Mesendoderm (in vitro differentiated cells): ENCODE results near the gene TBX19.

Source experiments
- DNase-seq: peaks from one replicate; pipeline ENCODE4 v3.0.0; 2013
- H2AK5ac ChIP-seq: 2 replicates; pipeline ENCODE4 v1.6.1; 2013; ENCODE audit warnings: low read length, inconsistent platforms
- H2BK120ac ChIP-seq: 2 replicates; pipeline ENCODE4 v1.6.1; 2013; ENCODE audit warnings: low read depth, mild to moderate bottlenecking, low read length, moderate library complexity, mixed read lengths
- H2BK15ac ChIP-seq: replicated peaks from 2 replicates; pipeline ENCODE4 v1.6.1; 2013; ENCODE audit warnings: low read depth, mild to moderate bottlenecking, moderate library complexity
- H2BK5ac ChIP-seq: 2 replicates; pipeline ENCODE4 v1.6.1; 2013; ENCODE audit warnings: low read length, inconsistent platforms
- H3K18ac ChIP-seq: 2 replicates; pipeline ENCODE4 v1.6.1; 2013; ENCODE audit warnings: mild to moderate bottlenecking, low read length, mixed read lengths
- H3K23ac ChIP-seq: one replicate; pipeline ENCODE4 v1.6.1; 2013; ENCODE audit warnings: low read length
- H3K27ac ChIP-seq: 2 replicates; pipeline ENCODE4 v1.5.1; 2013; ENCODE audit warnings: low read depth, mild to moderate bottlenecking, inconsistent platforms, low read length, moderate library complexity
- H3K27me3 ChIP-seq: 2 replicates; pipeline ENCODE4 v1.6.1; 2013; ENCODE audit warnings: low read length, control low read depth, mild to moderate bottlenecking, inconsistent platforms; ENCODE audit not compliant: insufficient read depth, poor library complexity
- H3K36me3 ChIP-seq: 2 replicates; pipeline ENCODE4 v1.6.1; 2013; ENCODE audit warnings: low read length, inconsistent platforms; ENCODE audit not compliant: control insufficient read depth, insufficient read depth
- H3K4ac ChIP-seq: one replicate; pipeline ENCODE4 v1.6.1; 2013; ENCODE audit warnings: low read depth, mild to moderate bottlenecking, low read length, moderate library complexity
- H3K4me1 ChIP-seq: 2 replicates; pipeline ENCODE4 v1.6.1; 2013; ENCODE audit warnings: low read depth, low read length, inconsistent platforms; ENCODE audit not compliant: control insufficient read depth
- H3K4me2 ChIP-seq: 2 replicates; pipeline ENCODE4 v1.6.1; 2013; ENCODE audit warnings: low read length
- H3K4me3 ChIP-seq: 2 replicates; pipeline ENCODE4 v1.5.1; 2013; ENCODE audit warnings: mild to moderate bottlenecking, low read length
- H3K56ac ChIP-seq: one replicate; pipeline ENCODE4 v1.6.1; 2013; ENCODE audit warnings: low read length
- H3K79me1 ChIP-seq: 2 replicates; pipeline ENCODE4 v1.6.1; 2013; ENCODE audit warnings: low read length, inconsistent platforms
- H3K79me2 ChIP-seq: 2 replicates; pipeline ENCODE4 v1.6.1; 2013; ENCODE audit warnings: mild to moderate bottlenecking, low read length; ENCODE audit not compliant: control insufficient read depth, insufficient read depth
- H3K9ac ChIP-seq: 2 replicates; pipeline ENCODE4 v1.6.1; 2013; ENCODE audit warnings: low read length, inconsistent platforms
- H4K5ac ChIP-seq: one replicate; pipeline ENCODE4 v1.6.1; 2013; ENCODE audit warnings: low read length
- H4K8ac ChIP-seq: one replicate; pipeline ENCODE4 v1.6.1; 2013; ENCODE audit warnings: low read depth, mild to moderate bottlenecking, control low read depth, low read length, moderate library complexity
- WGBS: extraction: QIAGEN DNeasy Blood & Tissue Kit; methylation state at CpG from one replicate; pipeline ENCODE4 v1.1.7; 2013; ENCODE audit warnings: low lambda C conversion rate, missing lambda C conversion rate; ENCODE audit not compliant: insufficient coverage; ENCODE audit errors: extremely low coverage; 5-methylcytosine and 5-hydroxymethylcytosine counted together

The TBX19 gene

DNA sequence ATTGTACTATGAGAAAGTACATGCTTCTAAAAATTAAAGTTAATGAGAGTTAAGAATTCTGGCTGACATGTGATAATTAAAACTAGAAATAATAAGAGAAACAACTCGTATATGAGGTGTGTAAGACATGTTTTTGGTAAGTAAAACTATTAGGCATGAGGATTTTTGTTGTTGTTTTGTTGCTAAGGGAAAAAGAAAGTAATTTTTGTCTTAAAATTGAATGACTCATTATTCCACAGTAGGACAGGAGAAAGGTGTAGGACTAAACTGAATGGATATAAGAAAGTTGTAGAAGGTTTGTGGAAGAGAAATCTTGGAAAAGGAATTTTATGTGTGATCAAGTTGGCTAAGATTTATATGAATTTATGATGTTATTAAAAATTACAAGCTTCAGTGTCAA, 54.8 kb downstream of the TBX19 start:
- DNase-seq: no peak
- H3K4me2 ChIP-seq: no peak overlapping the region
- no peaks in the 10 kb centered on the region for H3K79me2 ChIP-seq
- no peak overlapping the region for H4K5ac ChIP-seq
- no peak overlapping the region for H2BK15ac ChIP-seq
- H3K4ac ChIP-seq: no peak overlapping the region
- H4K8ac ChIP-seq: no peak overlapping the region
- H3K18ac ChIP-seq: no peak overlapping the region
- no peak overlapping the region for H3K23ac ChIP-seq
- H2BK120ac ChIP-seq: no peak overlapping the region
- no peak overlapping the region for H2AK5ac ChIP-seq
- no peaks in the 10 kb centered on the region for H3K27me3 ChIP-seq
- H3K56ac ChIP-seq: no peak overlapping the region
- no peak overlapping the region for H3K4me3 ChIP-seq
- H3K79me1 ChIP-seq: no peaks in the 10 kb centered on the region
- no peak overlapping the region for H3K9ac ChIP-seq
- H2BK5ac ChIP-seq: no peak overlapping the region
- H3K4me1 ChIP-seq: no peaks in the 10 kb centered on the region
- no peaks in the 10 kb centered on the region for H3K36me3 ChIP-seq
- no CpG with 5 or more reads among the region's 1 CpG for WGBS
- H3K27ac ChIP-seq: no peak overlapping the region

DNA sequence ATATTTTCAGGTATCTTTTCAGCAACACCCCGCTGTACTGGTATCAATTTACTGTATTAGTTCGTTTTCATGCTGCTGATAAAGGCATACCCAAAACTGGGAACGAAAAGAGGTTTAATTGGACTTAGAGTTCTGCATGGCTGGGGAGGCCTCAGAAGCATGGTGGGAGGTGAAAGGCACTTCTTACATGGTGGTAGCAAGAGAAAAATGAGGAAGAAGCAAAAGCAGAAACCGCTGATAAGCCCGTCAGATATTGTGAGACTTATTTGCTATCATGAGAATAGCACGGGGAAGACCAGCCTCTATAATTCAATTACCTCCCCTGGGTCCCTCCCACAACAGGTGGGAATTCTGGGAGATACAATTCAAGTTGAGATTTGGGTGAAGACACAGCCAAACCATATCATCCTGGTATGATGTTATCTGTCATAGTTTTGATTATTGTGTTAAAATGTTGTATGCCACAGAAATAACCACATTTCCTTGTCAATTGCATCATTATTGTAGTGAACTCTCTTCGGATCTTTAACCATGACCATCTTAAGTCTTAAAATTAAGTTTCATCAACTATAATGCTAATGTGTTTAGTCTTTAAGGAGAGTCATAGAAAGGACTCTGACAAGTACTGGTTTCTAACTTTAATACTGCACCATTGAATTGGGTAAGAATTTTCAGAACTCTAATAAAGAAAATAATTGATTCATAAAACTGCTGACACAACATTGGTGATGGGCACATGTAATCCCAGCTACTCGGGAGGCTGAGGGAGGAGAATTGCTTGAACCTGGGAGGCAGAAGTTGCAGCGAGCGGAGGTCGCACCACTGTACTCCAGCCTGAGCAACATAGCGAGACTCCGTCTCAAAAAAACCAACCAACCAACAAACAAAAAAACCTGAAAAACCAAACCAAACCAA, 58.2 kb downstream of the TBX19 start:
- no peak overlapping the region for H3K56ac ChIP-seq
- H3K36me3 ChIP-seq: no peaks in the 10 kb centered on the region
- no peaks in the 10 kb centered on the region for H3K27me3 ChIP-seq
- H2BK5ac ChIP-seq: no peak overlapping the region
- H3K4me2 ChIP-seq: no peak overlapping the region
- no peak overlapping the region for H3K4me3 ChIP-seq
- no peak overlapping the region for H4K5ac ChIP-seq
- H3K79me1 ChIP-seq: no peaks in the 10 kb centered on the region
- no peaks in the 10 kb centered on the region for H3K4me1 ChIP-seq
- no peak overlapping the region for H2AK5ac ChIP-seq
- no peak overlapping the region for H3K23ac ChIP-seq
- no peak overlapping the region for H2BK15ac ChIP-seq
- no peak overlapping the region for H3K18ac ChIP-seq
- H4K8ac ChIP-seq: no peak overlapping the region
- DNase-seq: no peak
- H2BK120ac ChIP-seq: no peak overlapping the region
- no peak overlapping the region for H3K4ac ChIP-seq
- WGBS: no CpG with 5 or more reads among the region's 13 CpGs
- no peaks in the 10 kb centered on the region for H3K79me2 ChIP-seq
- no peak overlapping the region for H3K27ac ChIP-seq
- no peak overlapping the region for H3K9ac ChIP-seq

DNA sequence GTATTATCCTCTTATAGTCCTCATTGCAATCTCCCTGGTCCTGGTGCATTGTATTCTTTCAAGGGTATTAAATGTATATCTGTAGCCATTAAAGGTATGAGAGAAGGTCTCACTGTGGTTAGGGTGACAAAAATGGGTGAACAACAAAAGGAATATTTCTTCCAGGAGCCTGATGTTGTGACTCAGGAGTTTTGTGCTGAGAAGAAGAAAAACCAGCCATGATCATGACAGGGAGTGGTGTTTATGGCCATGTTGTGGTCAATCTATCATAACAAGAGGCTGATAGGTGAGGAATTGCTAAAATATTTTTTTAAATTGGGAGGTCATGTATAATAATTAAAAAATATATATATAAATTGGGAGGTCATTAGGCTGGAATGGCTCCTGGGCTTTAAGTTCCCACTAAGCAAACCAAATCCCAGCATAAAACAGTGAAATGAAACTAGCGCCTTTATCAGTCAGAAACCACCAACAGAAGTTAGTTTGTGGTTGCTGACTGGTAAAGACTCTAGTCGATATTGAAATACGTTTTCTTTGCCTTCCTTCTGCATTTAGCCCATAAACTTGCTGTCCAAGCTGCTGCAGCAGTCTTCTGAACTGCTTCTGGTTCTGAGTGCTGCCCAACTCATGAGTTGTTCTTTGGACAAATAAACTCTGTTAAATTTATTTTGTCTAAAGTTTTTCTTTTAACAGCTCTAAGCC, 60.3 kb downstream of the TBX19 start:
- no peak overlapping the region for H2BK5ac ChIP-seq
- H3K79me2 ChIP-seq: no peaks in the 10 kb centered on the region
- H3K79me1 ChIP-seq: no peaks in the 10 kb centered on the region
- H3K4me1 ChIP-seq: no peaks in the 10 kb centered on the region
- no peak overlapping the region for H3K27ac ChIP-seq
- no peak overlapping the region for H2BK15ac ChIP-seq
- no peaks in the 10 kb centered on the region for H3K27me3 ChIP-seq
- H3K23ac ChIP-seq: no peak overlapping the region
- DNase-seq: no peak
- no peak overlapping the region for H3K18ac ChIP-seq
- no peak overlapping the region for H3K9ac ChIP-seq
- no CpG with 5 or more reads among the region's 3 CpGs for WGBS
- no peak overlapping the region for H4K5ac ChIP-seq
- H2AK5ac ChIP-seq: no peak overlapping the region
- H4K8ac ChIP-seq: no peak overlapping the region
- no peak overlapping the region for H3K56ac ChIP-seq
- no peaks in the 10 kb centered on the region for H3K36me3 ChIP-seq
- H3K4ac ChIP-seq: no peak overlapping the region
- H2BK120ac ChIP-seq: no peak overlapping the region
- no peak overlapping the region for H3K4me2 ChIP-seq
- no peak overlapping the region for H3K4me3 ChIP-seq

DNA sequence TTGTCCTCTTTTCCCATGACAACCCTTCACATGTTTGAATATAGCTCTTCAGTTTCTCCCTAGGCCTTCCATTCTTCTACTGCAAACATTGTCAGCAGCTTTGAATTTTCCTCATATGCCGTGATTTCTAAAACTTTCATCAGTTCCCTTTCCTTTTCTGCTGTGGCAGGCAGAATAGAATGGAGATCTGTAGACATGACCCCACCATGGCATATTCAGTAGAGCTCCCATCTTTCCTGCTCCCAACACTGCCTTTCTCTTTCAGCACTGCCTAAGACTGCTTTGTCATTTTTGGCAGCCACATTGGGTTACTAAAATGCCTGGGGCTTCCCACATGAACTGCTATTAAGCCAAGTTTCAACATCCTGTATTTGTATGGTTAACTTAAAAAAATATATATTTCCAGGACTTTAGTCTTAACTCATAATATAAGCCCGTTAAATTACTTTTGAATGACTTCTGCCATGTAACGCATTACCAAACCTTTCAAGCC, 60.9 kb downstream of the TBX19 start:
- no peak overlapping the region for H3K27ac ChIP-seq
- WGBS: no CpG with 5 or more reads among the region's 3 CpGs
- no peak overlapping the region for H3K18ac ChIP-seq
- no peak for DNase-seq
- H3K36me3 ChIP-seq: no peaks in the 10 kb centered on the region
- no peak overlapping the region for H2AK5ac ChIP-seq
- H3K9ac ChIP-seq: no peak overlapping the region
- no peak overlapping the region for H2BK15ac ChIP-seq
- H3K23ac ChIP-seq: no peak overlapping the region
- H2BK5ac ChIP-seq: no peak overlapping the region
- H3K27me3 ChIP-seq: no peaks in the 10 kb centered on the region
- no peak overlapping the region for H2BK120ac ChIP-seq
- H4K5ac ChIP-seq: no peak overlapping the region
- no peaks in the 10 kb centered on the region for H3K4me1 ChIP-seq
- H4K8ac ChIP-seq: no peak overlapping the region
- no peak overlapping the region for H3K4ac ChIP-seq
- H3K56ac ChIP-seq: no peak overlapping the region
- H3K4me3 ChIP-seq: no peak overlapping the region
- no peaks in the 10 kb centered on the region for H3K79me1 ChIP-seq
- no peak overlapping the region for H3K4me2 ChIP-seq
- H3K79me2 ChIP-seq: no peaks in the 10 kb centered on the region

DNA sequence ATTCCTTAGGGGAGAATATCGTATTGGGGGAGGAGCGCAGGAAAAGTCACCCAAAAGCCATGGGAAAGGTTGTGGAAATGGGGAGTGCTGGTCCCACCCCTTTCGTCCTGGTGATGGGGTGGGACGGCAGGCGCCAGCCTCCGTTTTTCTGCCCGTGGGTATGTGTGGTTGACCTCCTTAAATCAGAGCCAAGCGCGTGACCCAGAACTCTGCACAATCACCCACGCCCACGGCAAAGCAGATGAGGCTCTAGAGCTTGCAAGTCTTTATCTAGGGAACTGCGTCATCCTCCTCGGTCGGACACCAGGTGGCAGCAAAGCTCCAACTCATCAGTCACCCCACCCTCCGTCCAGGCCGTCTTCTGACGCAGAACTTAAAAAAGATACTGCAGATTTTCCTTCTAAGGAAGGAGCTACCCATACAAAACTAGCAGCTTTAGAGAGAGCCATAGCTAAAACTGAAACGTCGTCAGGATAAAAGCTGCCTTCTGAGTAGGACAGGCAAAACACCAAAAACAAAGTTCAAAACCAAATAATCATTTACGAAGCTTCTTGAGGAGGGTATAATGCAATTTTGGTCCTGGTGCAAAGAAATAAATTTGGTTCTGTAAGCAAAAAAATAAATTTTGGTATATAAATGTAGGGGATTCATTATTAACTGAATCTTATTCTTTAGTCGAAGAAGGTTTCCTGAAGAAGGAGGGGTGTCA, 62.0 kb downstream of the TBX19 start:
- Histone ChIP-seq H3K36me3 (no peaks in the 10 kb centered on the region), H4K8ac (no peak overlapping the region), H3K4me2 (peak overlapping the region; percentile 55), H3K9ac (no peak overlapping the region), H2AK5ac (no peak overlapping the region), H2BK5ac (no peak overlapping the region), H3K23ac (no peak overlapping the region), H3K18ac (no peak overlapping the region), H3K27ac (no peak overlapping the region), H3K4me1 (no peaks in the 10 kb centered on the region), H3K4me3 (no peak overlapping the region), H3K79me1 (no peaks in the 10 kb centered on the region), H3K27me3 (no peaks in the 10 kb centered on the region), H2BK15ac (no peak overlapping the region), H2BK120ac (no peak overlapping the region), H3K56ac (peak overlapping the region; percentile 70), H3K79me2 (no peaks in the 10 kb centered on the region), H4K5ac (no peak overlapping the region), H3K4ac (no peak overlapping the region)
- peak; percentile 83 for DNase-seq
- WGBS: 100% methylated on average over 1 of the region's 21 CpGs
